DMS53 treated with DMSO at 0.1 percent for 48 hours (cell line): Measurements from ENCODE around the gene DMD.
A peak's percentile ranks its signal among the peaks of the same experiment; 100 is the strongest.
"Not testable (repeated sequence)": the region's sequence is repeated elsewhere in the genome, so short reads cannot be mapped to it uniquely, and the experiment has no call there.

ENCODE experiments used
- DNase-seq: peaks from one replicate; lab custom pipeline; 2025; ENCODE audit not compliant: unreplicated experiment; lab: John Stamatoyannopoulos, UW

The DMD gene

GRCh38 chrX:32644476-32645245 is 566.7 kb downstream of the DMD start:
- DNase-seq, result no peak

GRCh38 chrX:32642283-32642682 is 569.1 kb downstream of the DMD start:
- DNase-seq, result no peak

GRCh38 chrX:32618154-32618553 is 593.2 kb downstream of the DMD start:
- no peak for DNase-seq

- no peak for DNase-seq
Measured at GRCh38 chrX:32614707-32615106, 596.6 kb downstream of the DMD start.

- no peak for DNase-seq
Measured at GRCh38 chrX:32599156-32599555, 612.2 kb downstream of the DMD start.

GRCh38 chrX:32598707-32599106 is 612.6 kb downstream of the DMD start:
- no peak for DNase-seq

GRCh38 chrX:32597777-32598176 is 613.6 kb downstream of the DMD start:
- DNase-seq, result no peak

- DNase-seq, result no peak
Measured at GRCh38 chrX:32592786-32593185, 618.6 kb downstream of the DMD start.

- no peak for DNase-seq
Measured at GRCh38 chrX:32591589-32591988, 619.8 kb downstream of the DMD start.

GRCh38 chrX:32582729-32583128 is 628.6 kb downstream of the DMD start:
- DNase-seq, result no peak

GRCh38 chrX:32576885-32577284 is 634.5 kb downstream of the DMD start:
- DNase-seq, result no peak

GRCh38 chrX:32572644-32573043 is 638.7 kb downstream of the DMD start:
- no peak for DNase-seq

GRCh38 chrX:32571579-32571978 is 639.8 kb downstream of the DMD start:
- DNase-seq, result no peak

GRCh38 chrX:32562261-32562660 is 649.1 kb downstream of the DMD start:
- DNase-seq, result no peak

GRCh38 chrX:32545101-32545500 is 666.2 kb downstream of the DMD start:
- no peak for DNase-seq

GRCh38 chrX:32538554-32538953 is 672.8 kb downstream of the DMD start:
- no peak for DNase-seq

GRCh38 chrX:32533848-32534247 is 677.5 kb downstream of the DMD start:
- no peak for DNase-seq

- no peak for DNase-seq
Measured at GRCh38 chrX:32532262-32532661, 679.1 kb downstream of the DMD start.

GRCh38 chrX:32530802-32531403 is 680.4 kb downstream of the DMD start:
- DNase-seq, result peak; percentile 45

GRCh38 chrX:32528451-32528850 is 682.9 kb downstream of the DMD start:
- DNase-seq, result not testable (repeated sequence)

GRCh38 chrX:32525234-32525633 is 686.1 kb downstream of the DMD start:
- DNase-seq, result no peak

GRCh38 chrX:32524385-32524784 is 687.0 kb downstream of the DMD start:
- no peak for DNase-seq

GRCh38 chrX:32520789-32521188 is 690.6 kb downstream of the DMD start:
- no peak for DNase-seq
